SH-SY5Y (cell line): ENCODE data around the gene SRRM4.

ENCODE experiments used
- GATA2 ChIP-seq: IDR thresholded peaks from 2 replicates; pipeline ENCODE4 v1.6.1; 2011; ENCODE audit warnings: mild to moderate bottlenecking, low read depth, low read length
- GATA3 ChIP-seq: IDR thresholded peaks from 2 replicates; pipeline ENCODE4 v1.6.1; 2011; ENCODE audit warnings: low read depth, mild to moderate bottlenecking, low read length, moderate library complexity

- TF ChIP-seq GATA3 (no peak), GATA2 (no peak)
Measured at GRCh38 chr12:119117936-119118335, 136.6 kb downstream of the SRRM4 start.
